ENCODE measurements around the gene TRAF4.

Gene TRAF4, protein sequence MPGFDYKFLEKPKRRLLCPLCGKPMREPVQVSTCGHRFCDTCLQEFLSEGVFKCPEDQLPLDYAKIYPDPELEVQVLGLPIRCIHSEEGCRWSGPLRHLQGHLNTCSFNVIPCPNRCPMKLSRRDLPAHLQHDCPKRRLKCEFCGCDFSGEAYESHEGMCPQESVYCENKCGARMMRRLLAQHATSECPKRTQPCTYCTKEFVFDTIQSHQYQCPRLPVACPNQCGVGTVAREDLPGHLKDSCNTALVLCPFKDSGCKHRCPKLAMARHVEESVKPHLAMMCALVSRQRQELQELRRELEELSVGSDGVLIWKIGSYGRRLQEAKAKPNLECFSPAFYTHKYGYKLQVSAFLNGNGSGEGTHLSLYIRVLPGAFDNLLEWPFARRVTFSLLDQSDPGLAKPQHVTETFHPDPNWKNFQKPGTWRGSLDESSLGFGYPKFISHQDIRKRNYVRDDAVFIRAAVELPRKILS

DNA sequence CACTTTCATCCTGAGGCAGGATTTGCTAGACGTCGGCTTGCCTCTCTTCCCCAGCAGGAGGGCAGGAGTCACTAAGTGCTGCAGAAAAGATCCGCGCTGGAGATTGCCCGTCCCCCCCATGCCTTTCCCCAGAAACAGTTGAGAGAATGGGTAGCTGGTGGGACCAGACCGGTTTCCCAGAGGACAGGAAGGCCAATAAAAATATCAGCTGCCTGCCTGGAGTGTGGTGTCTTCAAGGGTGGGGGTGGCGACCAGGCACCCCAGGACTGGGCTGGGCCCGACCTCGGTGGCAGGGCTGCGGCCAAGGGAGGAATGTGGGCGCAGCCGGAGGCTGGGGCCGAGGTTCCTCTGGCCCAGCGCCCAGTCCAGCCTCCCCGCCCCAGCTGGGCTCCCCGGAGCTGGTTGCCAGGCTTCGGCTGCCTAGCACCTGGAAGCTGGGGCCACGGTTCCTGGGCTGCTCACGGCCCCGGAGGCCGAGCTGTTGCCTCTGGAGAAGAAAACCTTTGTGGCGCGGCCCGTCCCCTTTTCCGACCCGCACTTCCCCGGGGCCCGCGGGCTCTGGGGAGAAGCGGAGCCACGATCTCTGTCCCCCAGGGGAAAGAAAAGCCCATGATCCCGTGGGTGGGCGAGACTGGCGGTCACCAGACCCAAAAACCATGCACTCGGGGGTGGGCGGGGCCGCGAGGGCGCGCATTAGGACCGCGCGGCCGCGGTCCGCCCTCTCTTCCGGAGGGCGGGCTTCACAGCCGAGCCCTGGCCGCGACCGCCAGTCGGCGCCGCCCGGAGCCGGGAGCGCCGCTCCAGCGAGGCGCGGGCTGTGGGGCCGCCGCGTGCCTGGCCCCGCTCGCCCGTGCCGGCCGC, at the start of gene TRAF4:
TRAF4 (plus strand) TSS at position 769 of the 861 bp plus-strand sequence. CDS start 102 bp downstream, outside the sequence.
- DNase-seq (ENCODE audit: low read depth), result peak; percentile 75

- no peak for DNase-seq (ENCODE audit: low read depth)
Observed at GRCh38 chr17:28698253-28698941, 45.4 kb upstream of the TRAF4 start.

- DNase-seq (ENCODE audit: low read depth), result no peak
Observed at GRCh38 chr17:28700278-28700677, 43.5 kb upstream of the TRAF4 start.

DNA sequence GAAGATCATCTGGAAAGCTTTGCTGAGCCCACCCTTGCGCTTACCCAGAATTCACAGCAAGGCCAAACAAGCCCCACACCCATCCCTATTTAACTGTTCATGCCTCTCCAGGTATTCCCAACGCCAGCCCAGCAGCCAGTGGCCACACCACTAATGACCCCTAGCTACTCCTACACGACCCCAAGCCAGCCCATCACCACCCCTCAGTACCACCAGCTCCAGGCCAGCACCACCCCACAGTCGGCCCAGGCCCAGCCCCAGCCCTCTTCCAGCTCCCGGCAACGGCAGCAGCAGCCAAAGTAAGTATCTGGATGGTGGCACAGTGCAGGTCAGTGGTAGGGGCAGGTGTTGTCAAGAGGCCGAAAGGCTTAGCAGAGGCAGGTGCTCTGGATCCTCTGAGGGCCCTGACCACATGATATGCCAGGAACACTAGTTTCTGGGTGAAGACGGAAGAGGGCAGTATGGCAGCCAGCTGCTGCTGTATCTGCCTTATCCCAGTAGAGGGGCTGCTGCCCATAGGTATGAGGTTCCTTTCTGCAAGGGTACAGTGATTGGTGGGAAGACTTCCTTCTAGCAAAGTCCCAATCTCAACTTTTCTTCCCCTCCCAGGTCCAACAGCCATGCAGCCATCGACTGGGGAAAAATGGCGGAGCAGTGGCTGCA, 42.9 kb upstream of the TRAF4 start:
- no peak for DNase-seq (ENCODE audit: low read depth)

DNA sequence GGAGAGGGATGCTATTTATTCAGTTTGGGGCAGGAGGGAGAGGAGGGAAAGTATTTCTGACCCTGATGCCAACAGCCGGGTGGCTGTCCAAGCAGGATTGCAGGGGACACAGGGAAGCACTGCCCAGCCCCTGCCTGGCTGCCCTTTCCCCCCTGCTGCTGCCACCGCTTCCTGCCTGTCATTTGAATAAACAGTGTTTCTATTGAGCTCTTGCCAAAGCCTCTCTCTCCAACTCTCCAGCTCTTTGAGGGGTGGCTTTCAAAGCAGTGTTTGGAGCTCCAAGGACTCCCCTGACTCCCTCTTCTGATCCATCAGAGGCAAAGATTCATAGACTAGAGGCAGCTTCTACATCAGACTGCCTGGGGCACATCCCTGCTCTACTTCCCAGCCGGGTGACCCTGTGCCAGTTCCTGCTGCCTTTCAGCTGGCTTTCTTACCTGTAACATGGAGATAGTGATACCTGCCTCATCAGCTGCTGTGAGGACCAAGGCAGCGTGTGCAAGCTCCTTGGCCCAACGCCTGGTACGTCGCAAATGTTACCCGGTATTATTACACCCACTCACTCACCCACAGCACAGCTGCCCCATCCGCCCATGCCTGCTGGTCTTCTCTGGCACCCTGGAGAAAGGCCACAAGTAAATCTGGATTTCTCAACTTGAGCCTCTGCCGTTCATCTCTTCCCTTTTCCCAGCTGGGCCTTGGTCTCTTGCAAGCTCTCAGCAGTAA, 41.6 kb upstream of the TRAF4 start:
- no peak for DNase-seq (ENCODE audit: low read depth)

GRCh38 chr17:28702752-28703150, 41.1 kb upstream of the TRAF4 start:
- no peak for DNase-seq (ENCODE audit: low read depth)

GRCh38 chr17:28703552-28704218, 40.1 kb upstream of the TRAF4 start:
- no peak for DNase-seq (ENCODE audit: low read depth)

DNA sequence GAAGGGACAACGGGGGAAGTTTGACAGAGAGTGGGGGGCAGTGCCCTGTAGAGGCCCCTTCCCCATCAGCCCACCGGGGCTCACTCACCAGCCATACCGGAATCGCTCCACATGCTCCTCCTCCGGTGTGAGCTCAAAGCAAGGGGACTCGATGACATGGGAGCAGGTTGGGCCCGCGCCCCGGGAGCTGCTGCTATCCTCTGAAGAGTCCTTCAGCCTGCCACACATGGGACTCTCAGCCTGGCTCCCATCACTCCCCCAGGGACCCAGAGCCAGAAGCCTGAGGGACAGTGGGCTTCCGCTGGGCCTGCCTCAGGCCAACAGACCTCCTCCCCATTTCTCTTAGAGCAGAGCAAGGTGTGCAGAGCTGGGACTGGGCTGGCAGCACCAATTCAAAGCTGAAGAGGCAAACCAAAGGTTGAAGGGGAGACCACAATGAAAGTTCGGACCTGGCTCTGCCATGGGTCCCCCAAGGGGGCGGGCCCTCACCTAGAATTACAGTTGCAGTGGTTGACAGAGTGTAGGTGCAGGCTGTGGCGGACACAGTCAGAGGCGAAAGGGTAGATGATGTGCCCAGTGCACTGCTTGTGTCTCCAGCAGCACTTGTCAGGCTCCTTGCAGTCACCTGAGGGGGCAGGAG, 39.5 kb upstream of the TRAF4 start:
- no peak for DNase-seq (ENCODE audit: low read depth)

- no peak for DNase-seq (ENCODE audit: low read depth)
Observed at GRCh38 chr17:28705074-28705659, 38.6 kb upstream of the TRAF4 start.

DNA sequence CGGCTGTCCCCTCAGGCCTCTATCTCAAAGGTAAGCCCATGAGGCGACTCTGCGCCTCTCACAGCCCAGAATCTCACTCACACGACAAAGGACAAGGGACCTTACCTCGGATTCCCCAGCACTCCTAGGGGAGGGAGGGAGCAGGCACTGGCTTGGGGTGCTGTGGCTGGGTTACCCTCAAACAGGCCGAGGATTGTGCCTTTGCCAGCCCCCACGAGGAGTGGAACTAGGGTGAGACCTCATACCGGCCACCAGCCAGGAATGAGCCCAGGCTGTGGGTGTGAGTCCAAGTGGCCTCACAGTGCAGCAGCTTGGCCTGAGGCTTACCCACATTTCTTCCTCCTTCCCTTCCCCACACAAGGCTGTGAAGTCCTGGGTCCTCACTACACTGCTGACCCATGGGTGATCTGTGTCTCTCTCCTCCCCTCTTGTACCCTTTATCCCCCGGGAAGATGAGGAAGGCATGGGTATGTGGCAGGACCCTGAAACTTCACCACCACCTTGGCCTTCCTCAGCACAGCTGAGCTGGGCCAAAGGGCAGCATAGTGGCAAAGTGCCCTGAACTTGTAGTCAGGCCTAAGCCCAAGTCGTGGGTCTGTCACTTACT, 38.0 kb upstream of the TRAF4 start:
- DNase-seq (ENCODE audit: low read depth), result no peak

- no peak for DNase-seq (ENCODE audit: low read depth)
Observed at GRCh38 chr17:28706471-28707338, 37.1 kb upstream of the TRAF4 start.

GRCh38 chr17:28707339-28707720, 36.5 kb upstream of the TRAF4 start:
- DNase-seq (ENCODE audit: low read depth), result no peak

DNA sequence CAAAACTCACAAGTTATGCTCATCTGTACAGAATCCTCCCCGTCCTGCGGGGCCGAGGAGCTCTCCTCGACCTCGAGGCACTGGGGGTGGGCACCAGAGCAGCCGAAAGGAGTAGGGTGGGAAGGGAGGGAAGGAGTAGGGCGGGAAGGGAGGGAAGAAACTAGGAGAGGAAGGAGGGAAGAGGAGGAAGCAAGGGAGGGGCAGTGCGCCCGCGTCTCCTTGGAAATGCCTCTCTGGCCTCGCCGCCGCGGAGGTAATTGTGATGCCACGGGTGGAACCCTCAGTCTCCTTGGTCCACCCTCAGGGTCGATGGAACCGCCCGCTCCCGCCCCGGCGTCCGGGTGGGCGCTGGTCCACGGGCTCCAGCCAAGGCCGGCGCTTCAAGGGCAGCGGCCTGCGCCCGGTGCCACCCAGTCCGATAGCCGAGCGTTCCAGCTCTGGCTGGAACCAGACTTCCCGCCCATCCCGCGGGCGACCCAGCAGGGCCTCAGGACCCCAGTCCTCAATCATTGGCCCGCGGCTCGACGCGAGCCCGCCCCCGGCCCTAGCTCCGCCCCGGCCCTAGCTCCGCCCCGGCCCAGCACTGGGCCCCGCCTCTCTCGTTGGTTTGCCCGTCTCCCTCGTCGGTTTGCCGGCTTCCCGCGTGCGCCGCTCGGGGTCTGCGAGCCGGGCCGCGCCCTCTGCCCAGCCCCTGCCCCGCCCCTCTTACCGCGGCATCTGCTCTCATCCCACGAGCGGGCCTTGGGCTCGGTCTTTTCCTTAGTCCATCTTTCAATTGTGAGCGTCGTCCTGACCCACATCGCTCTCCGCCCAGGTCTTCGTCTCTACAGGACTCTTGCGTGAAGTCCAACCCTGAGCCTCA, 32.7 kb upstream of the TRAF4 start:
- peak; percentile 87 for DNase-seq (ENCODE audit: low read depth)

DNA sequence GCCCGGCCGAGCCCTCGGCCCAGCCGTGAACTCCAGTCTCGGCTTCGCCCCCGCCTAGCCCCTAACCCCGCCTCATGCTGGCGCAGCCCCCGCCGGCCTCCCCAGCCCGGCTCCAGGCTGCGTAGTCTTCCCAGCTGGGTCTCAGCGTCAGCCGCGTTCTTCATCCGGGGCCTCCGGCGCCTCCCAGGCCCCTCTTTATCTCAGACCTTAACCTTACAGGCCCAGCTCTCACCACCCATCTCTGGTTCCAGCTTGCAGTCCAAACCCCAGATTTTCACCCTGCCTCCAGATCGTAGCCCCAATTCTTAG, 32.1 kb upstream of the TRAF4 start, which contains the start of gene PROCA1:
PROCA1 (minus strand) TSS at position 166 of the 309 bp plus-strand sequence. CDS start 228 bp downstream, outside the sequence.
- DNase-seq (ENCODE audit: low read depth), result no peak

DNA sequence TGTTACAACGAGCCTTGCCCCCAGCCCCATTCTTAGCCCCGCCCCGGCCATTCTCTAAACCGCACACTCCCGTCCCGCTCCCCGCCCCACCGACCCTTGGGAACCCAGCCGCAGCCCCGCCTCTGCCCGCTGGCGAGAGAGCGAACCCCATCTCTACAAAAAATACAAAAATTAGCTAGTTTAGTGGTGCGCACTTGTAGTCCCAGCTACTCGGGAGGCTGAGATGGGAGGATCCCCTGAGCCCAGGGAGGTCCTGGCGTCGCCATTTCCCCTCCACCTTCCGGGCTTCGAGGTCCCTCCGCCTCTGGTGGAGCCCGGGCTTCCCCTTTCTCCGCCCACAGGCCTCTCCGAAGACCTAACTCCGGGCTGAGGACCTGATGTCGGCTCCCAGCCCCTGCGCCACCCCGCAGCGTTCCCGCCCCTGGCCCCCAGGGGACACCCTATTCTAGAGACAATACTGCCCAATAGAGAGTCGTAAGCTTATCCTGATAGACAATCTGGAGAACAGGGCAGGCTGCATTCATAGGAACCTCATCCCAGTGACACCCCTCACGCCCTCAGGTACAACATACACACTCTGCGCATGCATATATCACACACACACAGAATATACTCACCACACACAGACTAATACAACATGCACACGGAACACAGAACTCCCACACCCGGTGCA, 31.6 kb upstream of the TRAF4 start:
- no peak for DNase-seq (ENCODE audit: low read depth)

- no peak for DNase-seq (ENCODE audit: low read depth)
Observed at GRCh38 chr17:28712705-28713415, 31.0 kb upstream of the TRAF4 start.
